ENCODE results near the gene APCDD1.

Gene APCDD1

DNA sequence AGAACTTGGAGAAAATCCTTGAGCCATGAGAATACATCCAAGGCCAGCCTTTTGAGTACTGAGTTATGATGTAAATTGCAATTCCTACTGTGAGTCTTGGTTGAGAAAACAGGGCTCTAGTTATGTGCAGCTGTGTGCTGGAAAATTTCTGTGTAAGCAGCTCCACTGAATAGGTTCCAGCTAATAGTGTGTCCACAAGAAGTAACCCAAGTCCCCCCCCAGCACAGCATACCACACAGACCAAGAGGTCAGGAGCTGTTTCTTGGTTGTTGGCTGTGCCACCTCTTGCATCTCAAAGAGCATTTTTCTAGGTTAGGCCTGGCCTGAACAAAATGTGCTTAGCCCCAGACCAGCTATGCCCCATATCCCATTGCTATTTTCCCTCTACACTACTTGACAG, 36.8 kb upstream of the APCDD1 start:
- no peak for DNase-seq
- H3K4me3 ChIP-seq (ENCODE audit: low read depth, low read length) = no peak overlapping the region
- TF ChIP-seq CTCF (IDR thresholded peaks at IDR 0.05; ENCODE audit: low read depth, low read length) = no peak
- H3K27me3 ChIP-seq = no peaks in the 10 kb centered on the region
- H3K4me1 ChIP-seq = no peaks in the 10 kb centered on the region
- H3K9me3 ChIP-seq = no peaks in the 10 kb centered on the region
- no peaks in the 10 kb centered on the region for H3K36me3 ChIP-seq

- no peaks in the 10 kb centered on the region for H3K36me3 ChIP-seq
Measured at GRCh38 chr18:10418836-10419235, 35.6 kb upstream of the APCDD1 start.

GRCh38 chr18:10419420-10420103, 34.9 kb upstream of the APCDD1 start:
- DNase-seq = no peak
- H3K4me3 ChIP-seq (ENCODE audit: low read depth, low read length) = no peak overlapping the region
- no peak for TF ChIP-seq CTCF (IDR thresholded peaks at IDR 0.05; ENCODE audit: low read depth, low read length)
- H3K9me3 ChIP-seq = no peaks in the 10 kb centered on the region
- H3K4me1 ChIP-seq = no peaks in the 10 kb centered on the region
- H3K27me3 ChIP-seq = no peaks in the 10 kb centered on the region
- H3K36me3 ChIP-seq = no peaks in the 10 kb centered on the region

More at GRCh38 chr18:10418836-10419235, 35.6 kb upstream of the APCDD1 start:
- Histone ChIP-seq H3K4me1 (no peaks in the 10 kb centered on the region), H3K4me3 (ENCODE audit: low read depth, low read length) (no peak overlapping the region), H3K27me3 (no peaks in the 10 kb centered on the region), H3K9me3 (no peaks in the 10 kb centered on the region)
- no peak for DNase-seq
- TF ChIP-seq CTCF (IDR thresholded peaks at IDR 0.05; ENCODE audit: low read depth, low read length) = no peak

DNA sequence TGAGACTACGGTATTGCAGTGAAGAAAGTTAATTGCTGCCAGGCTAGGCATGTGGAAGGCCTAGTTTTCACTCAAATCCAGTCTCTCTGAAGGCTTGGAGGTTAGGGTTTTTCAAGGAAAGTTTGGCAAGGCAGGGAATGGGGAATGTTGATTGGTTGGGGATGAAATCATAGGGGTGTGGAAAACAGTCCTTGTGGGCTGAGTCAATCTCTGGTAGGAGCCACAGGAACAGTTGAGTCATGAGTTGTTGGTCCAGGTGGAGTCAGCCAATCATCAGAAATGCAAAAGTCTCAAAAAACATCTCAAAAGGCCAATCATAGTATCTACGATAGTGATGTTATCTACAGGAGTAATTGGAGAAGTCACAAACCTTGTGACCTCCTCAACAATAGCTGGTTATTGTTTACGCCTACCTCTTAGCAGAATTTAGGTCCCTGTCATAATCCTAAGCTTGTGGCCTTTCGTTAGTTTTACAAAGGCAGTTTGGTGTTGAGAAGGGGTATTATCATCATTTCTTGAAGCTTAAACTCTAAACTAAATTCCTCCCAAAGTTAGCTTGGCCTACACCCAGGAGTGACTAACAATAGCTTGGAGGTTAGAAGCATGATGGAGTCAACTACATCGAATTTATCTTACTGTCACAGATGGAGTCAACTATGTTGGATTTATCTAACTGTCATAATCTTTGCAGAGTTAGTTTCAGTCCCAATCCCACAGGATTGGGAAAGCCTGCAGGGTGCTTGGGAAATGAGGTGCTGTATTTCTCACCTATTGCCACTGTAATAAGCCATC, 33.7 kb upstream of the APCDD1 start:
- H3K4me3 ChIP-seq (ENCODE audit: low read depth, low read length) = no peak overlapping the region
- H3K27me3 ChIP-seq = no peaks in the 10 kb centered on the region
- no peak for TF ChIP-seq CTCF (IDR thresholded peaks at IDR 0.05; ENCODE audit: low read depth, low read length)
- H3K4me1 ChIP-seq = no peaks in the 10 kb centered on the region
- no peak for DNase-seq
- H3K9me3 ChIP-seq = no peaks in the 10 kb centered on the region
- no peaks in the 10 kb centered on the region for H3K36me3 ChIP-seq

GRCh38 chr18:10421859-10422258, 32.6 kb upstream of the APCDD1 start:
- TF ChIP-seq CTCF (IDR thresholded peaks at IDR 0.05; ENCODE audit: low read depth, low read length) = no peak
- H3K27me3 ChIP-seq = no peaks in the 10 kb centered on the region
- no peaks in the 10 kb centered on the region for H3K4me1 ChIP-seq
- no peaks in the 10 kb centered on the region for H3K36me3 ChIP-seq
- no peaks in the 10 kb centered on the region for H3K9me3 ChIP-seq
- H3K4me3 ChIP-seq (ENCODE audit: low read depth, low read length) = no peak overlapping the region
- DNase-seq = no peak

DNA sequence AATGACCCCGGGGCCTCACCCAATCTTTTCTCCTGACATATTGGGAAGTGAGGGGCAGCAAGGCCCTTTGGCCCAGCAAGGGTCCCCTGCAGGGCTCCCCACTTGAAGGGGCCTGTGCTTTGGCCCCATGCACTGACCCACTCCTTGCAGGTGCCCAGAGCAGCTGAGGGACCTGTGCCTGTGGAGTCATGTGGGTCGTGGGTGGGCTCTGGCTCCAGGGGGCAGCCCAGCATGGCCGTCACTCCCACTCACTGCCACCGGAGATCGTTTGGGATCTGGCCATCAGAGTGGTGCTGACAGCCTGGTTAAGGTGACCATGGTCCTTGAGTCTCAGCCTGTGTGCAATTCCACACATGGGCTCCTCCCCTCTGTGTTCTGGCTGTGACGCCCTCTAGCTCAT, 31.7 kb upstream of the APCDD1 start:
- Histone ChIP-seq H3K9me3 (no peaks in the 10 kb centered on the region), H3K36me3 (no peaks in the 10 kb centered on the region), H3K4me1 (no peaks in the 10 kb centered on the region), H3K4me3 (ENCODE audit: low read depth, low read length) (no peak overlapping the region), H3K27me3 (no peaks in the 10 kb centered on the region)
- DNase-seq = no peak
- no peak for TF ChIP-seq CTCF (IDR thresholded peaks at IDR 0.05; ENCODE audit: low read depth, low read length)

Measured in BE2C (cell line).